Bladder microvascular endothelial cell (primary cell): ENCODE measurements around the gene MACROD2. TPM values are rescaled to one million over a fixed set of nuclear protein-coding genes. Genes with fewer than 3 reads are reported as not detected.

ENCODE experiments used
- total RNA-seq: library from RNA; depleted of rRNA; stranded (reverse); fragments of >200 nt; gene quantifications from 2 replicates; pipeline ENCODE4 v1.2.3, GENCODE V29; 2014

Gene MACROD2
- total RNA-seq = 0.65 and 1.3 TPM in 2 replicates

DNA sequence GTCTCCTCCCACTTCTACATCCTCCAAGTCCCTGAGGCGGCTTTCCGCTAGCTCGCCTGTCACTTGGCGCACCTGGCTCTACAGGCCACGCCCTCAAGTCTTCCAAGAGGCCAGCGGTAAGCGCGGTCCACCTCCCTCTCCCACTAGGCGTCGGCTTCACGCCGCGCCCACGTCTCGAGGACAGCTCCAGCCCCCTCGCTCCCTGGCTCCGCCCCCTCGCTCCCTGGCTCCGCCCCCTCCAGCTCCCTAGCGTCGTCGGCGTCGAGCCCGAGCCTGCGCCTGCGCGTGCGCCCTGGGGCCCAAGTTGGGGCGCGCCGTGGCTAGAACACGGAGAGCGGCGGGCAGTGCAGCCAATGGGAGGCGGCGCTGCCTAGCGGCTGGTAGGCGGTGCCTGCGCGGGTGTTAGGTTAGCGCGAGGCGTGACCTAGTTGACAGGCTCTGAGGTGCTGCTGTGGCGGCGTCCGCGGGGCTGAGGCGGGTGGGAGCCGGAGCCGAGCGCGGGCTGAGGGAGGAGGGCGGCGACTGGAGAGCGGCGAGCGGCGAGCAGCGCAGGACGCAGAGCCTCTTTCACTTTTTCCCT, at the start of gene MACROD2:
TSS of gene MACROD2 (plus strand) at position 431 of the 580 bp plus-strand sequence.

DNA sequence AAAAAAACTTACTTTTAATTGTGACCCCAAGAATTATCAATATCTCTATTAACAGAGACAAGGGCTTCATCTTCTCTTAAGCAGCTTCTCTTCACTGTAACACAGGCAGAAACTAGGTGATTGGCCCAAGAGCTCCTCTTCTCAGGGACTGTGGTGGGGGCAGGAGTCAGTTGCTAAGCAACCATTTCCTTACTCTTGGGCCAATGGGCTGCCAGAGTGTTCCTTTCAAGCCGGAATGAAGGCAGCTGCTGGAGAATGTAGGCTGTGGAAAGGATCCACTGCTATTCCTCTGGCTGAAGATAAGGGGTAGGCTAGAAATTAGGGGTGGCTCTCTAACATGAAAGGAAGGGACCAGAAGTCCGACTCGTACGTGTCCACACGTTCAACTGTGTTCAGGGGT, 4.9 kb upstream of the MACROD2 start, which contains the start of gene SEL1L2:
TSS of gene SEL1L2 (minus strand) at position 150 of the 400 bp plus-strand sequence. CDS start at position 70, 80 bp downstream.

DNA sequence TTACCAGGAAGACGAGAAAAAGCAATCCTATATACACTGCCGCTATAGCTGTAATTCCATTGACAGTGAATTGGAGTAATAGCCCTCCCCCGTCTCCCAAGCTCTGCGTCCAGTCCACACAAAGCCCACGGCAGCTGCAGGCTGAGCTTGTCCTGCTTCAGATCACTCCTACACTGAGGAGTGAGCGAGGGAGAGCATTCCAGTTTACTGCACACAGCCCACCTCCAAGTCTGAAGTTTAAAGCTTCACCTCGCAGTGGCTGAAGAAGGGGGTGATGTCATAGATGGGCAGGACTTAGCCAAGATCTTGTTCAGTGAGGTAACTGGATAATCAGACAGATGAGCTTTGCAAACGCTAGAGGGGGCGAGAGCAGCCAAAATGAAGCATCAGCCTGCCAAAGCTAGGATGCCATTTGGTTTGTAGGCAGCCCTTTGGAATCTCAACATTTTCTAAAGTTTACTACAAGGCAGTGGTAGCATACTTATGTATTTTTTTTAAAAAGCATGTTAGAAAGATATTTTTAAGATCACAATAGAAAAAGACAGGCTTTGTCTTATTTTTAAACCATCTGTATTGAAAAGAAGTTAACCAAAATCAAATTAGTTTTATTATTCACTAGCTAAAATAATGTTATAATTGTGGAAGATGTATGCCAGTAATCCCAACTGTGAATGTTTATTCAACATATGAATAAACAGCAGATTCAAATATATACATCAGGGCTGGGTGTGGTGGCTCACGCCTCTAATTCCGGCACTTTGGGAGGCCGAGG, 342.3 kb downstream of the MACROD2 start, which contains the start of gene FLRT3:
TSS of gene FLRT3 (minus strand) at position 213 of the 772 bp plus-strand sequence. CDS start 10,106 bp downstream, outside the sequence.

Other genes with a start within 250 kb of the MACROD2 start
- 7.1 and 22.5 TPM in 2 replicates for gene ESF1, start 210.6 kb upstream of the MACROD2 start, total RNA-seq
- gene NDUFAF5, start 210.5 kb upstream of the MACROD2 start, total RNA-seq = 9.9 and 17.1 TPM in 2 replicates
- gene SEL1L2, start 4.9 kb upstream of the MACROD2 start, total RNA-seq = not detected in 2 replicates